Panc1 (cell line): ENCODE measurements around the gene DST.

Source experiments
- POLR2AphosphoS5 ChIP-seq: IDR thresholded peaks from 2 replicates; pipeline ENCODE4 v1.6.1; 2012; ENCODE audit warnings: mild to moderate bottlenecking, low read depth, low read length, moderate library complexity
- TCF7L2 ChIP-seq: IDR thresholded peaks from 2 replicates; pipeline ENCODE4 v1.6.1; 2011; ENCODE audit warnings: mild to moderate bottlenecking, low read depth, low read length, inconsistent platforms

DNA sequence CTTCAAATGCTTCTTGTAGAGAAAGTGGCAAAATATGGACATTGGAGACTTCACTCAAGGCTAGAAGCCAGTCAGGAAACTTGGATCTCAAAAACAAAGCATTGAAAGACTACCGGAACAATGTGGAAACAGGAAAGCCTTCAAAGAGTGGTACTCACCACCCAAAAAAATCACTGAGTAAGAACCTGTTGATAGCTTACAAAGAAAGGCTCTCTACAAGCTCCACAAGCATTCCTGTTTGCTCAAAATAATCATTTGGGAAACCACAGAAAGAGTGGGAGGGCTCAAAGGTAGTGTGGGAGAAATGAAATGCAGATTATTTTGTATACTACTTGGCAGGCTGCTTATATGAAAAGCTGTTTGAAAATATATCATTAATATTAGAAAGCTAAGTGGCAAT, 9.5 kb upstream of the DST start:
- TF ChIP-seq TCF7L2 (no peak), POLR2AphosphoS5 (no peak)
